ENCODE results near the gene MTHFR. TPM values are rescaled to one million over a fixed set of nuclear protein-coding genes. Genes with fewer than 3 reads are reported as not detected.

Gene MTHFR
- total RNA-seq, 1 experiment from 2014 or later, result 18.2 TPM

GRCh38 chr1:11753555-11754208, 52.1 kb downstream of the MTHFR start:
- peaks cover 22% of the 10 kb centered on the region for H3K27me3 Mint-ChIP-seq (ENCODE audit: low read depth)
- H4K91ac ChIP-seq (ENCODE audit: insufficient read length, low read depth, low read length), result no peak overlapping the region
- no peak overlapping the region for H3T11ph ChIP-seq (ENCODE audit: low read length)
- H3K79me2 ChIP-seq (ENCODE audit: insufficient read depth, low read length), result no peaks in the 10 kb centered on the region
- H3K27ac Mint-ChIP-seq, result peak overlapping the region in 1 of 3 experiments; percentile 92; a peak in 3 of 7 replicates
- H3K4me2 ChIP-seq (ENCODE audit: insufficient read depth, insufficient read length, low read length), result no peak overlapping the region
- no peak overlapping the region for H3K18ac ChIP-seq (ENCODE audit: insufficient read length, low read depth, low read length)
- H3K27me3 ChIP-seq (ENCODE audit: insufficient read depth, low read length), result no peaks in the 10 kb centered on the region; the same call in 1 of the 2 replicates
- no peak overlapping the region for H4K5ac ChIP-seq (ENCODE audit: insufficient read length, low read depth, low read length)
- DNase-seq, result no peak
- H3K23ac ChIP-seq (ENCODE audit: insufficient read length, low read depth, low read length), result no peak overlapping the region
- WGBS (ENCODE audit: extremely low coverage, insufficient read length, low lambda C conversion rate), result no CpG with 5 or more reads among the region's 7 CpGs
- H3K27ac ChIP-seq (ENCODE audit: insufficient read length, low read depth, low read length), result no peak overlapping the region
- H3K14ac ChIP-seq (ENCODE audit: insufficient read depth, low read length), result peak overlapping the region; percentile 5; the same call in 1 of the 2 replicates
- H2BK15ac ChIP-seq (ENCODE audit: low read depth, low read length), result no peak overlapping the region
- H2BK12ac ChIP-seq (ENCODE audit: insufficient read length, low read depth, low read length), result no peak overlapping the region
- no peak for TF ChIP-seq CTCF (conservative IDR thresholded peaks at IDR 0.05)
- H3K56ac ChIP-seq (ENCODE audit: insufficient read length, low read depth, low read length), result no peak overlapping the region
- peaks cover 14 to 15% of the 10 kb centered on the region in 2 experiments for H3K9me3 Mint-ChIP-seq
- H3K4me1 Mint-ChIP-seq, result peaks cover 19 to 24% of the 10 kb centered on the region in 2 experiments
- no peaks in the 10 kb centered on the region for H3K23me2 ChIP-seq (ENCODE audit: insufficient read length, low read depth, low read length, poor library complexity, severe bottlenecking)
- H4K8ac ChIP-seq (replicated peaks; ENCODE audit: insufficient read length, low read depth, low read length), result no peak overlapping the region
- no peak overlapping the region for H3K4ac ChIP-seq (ENCODE audit: low read depth, low read length)
- H3K79me1 ChIP-seq (ENCODE audit: insufficient read depth, low read depth, low read length, poor library complexity, severe bottlenecking), result no peaks in the 10 kb centered on the region
- no peak overlapping the region for H2AK5ac ChIP-seq (ENCODE audit: insufficient read length, low read length)
- H3K9ac ChIP-seq (ENCODE audit: extremely low read depth, insufficient read length, low read length), result no peak overlapping the region
- no peaks in the 10 kb centered on the region for H3K9me3 ChIP-seq (ENCODE audit: control insufficient read depth, low read depth, low read length)
- H2BK120ac ChIP-seq (ENCODE audit: low read depth, low read length, poor library complexity, severe bottlenecking), result no peak overlapping the region
- H2AFZ ChIP-seq (ENCODE audit: low read length), result no peak overlapping the region
- no peak overlapping the region for H2BK5ac ChIP-seq (ENCODE audit: insufficient read length, low read length)
- no peak overlapping the region for H3K4me3 Mint-ChIP-seq
- no peaks in the 10 kb centered on the region for H4K20me1 ChIP-seq (ENCODE audit: control insufficient read depth, insufficient read depth, insufficient read length)
- no peaks in the 10 kb centered on the region; the same call in 1 of the 2 replicates for H3K4me1 ChIP-seq (ENCODE audit: insufficient read depth, low read length)
- H3K36me3 Mint-ChIP-seq (ENCODE audit: insufficient read depth in 1 of 3, low read depth in 3 of 3), result peaks cover 4 to 19% (median 17%) of the 10 kb centered on the region in 3 experiments; a peak in 6 of 7 replicates
- no peak overlapping the region for H2BK20ac ChIP-seq (ENCODE audit: low read depth, low read length, poor library complexity, severe bottlenecking)
